Stomach (tissue), 4 donors: ENCODE data around the gene NCOA1.

Experiments
- CTCF ChIP-seq, 7 experiments: fragments of 450-650 bp in 4 of 7; fragments of 200-600 bp in 3 of 7; sonication (generic) in 3 of 7; IDR thresholded peaks; one replicate each; pipeline ENCODE4 v1.5.1; 2016 to 2019; ENCODE audit warnings: antibody characterized with exemption in 7 of 7, control low read depth in 2 of 7, mild to moderate bottlenecking in 1 of 7
- EP300 ChIP-seq: sonication (generic); formaldehyde crosslinking; IDR thresholded peaks from one replicate; pipeline ENCODE4 v1.6.1; 2017; ENCODE audit warnings: antibody characterized with exemption
- POLR2A ChIP-seq, 4 donors: fragments of 450-650 bp; IDR thresholded peaks; one replicate each; pipeline ENCODE4 v1.6.1; 2016; ENCODE audit warnings: antibody characterized with exemption in 4 of 4, control low read depth in 2 of 4, mild to moderate bottlenecking in 1 of 4, moderate library complexity in 1 of 4
- POLR2AphosphoS5 ChIP-seq, 3 donors: sonication (generic); formaldehyde crosslinking; IDR thresholded peaks; one replicate each; pipeline ENCODE4 v1.6.1; 2016; ENCODE audit warnings: antibody characterized with exemption in 3 of 3

- no peak for TF ChIP-seq POLR2AphosphoS5 (IDR thresholded peaks at IDR 0.05)
- no peak for TF ChIP-seq CTCF (IDR thresholded peaks at IDR 0.05)
- no peak for TF ChIP-seq POLR2A (IDR thresholded peaks at IDR 0.05)
- no peak for TF ChIP-seq EP300
Measured at GRCh38 chr2:24816884-24817283, 325.8 kb downstream of the NCOA1 start.
